GM21367 (cell line): ENCODE results near the gene RCC1.
A peak's percentile ranks its signal among the peaks of the same experiment; 100 is the strongest.
"Not testable (repeated sequence)": the region's sequence is repeated elsewhere in the genome, so short reads cannot be mapped to it uniquely, and the experiment has no call there.

Experiments used
- ATAC-seq: cut with Tn5 transposase; IDR thresholded peaks from one replicate; pipeline ENCODE4 v1.9.1; 2021; ENCODE audit not compliant: unreplicated experiment

Gene RCC1

GRCh38 chr1:28581531-28582247 is 75.8 kb downstream of the RCC1 start:
- peak; percentile 78 for ATAC-seq

- no peak for ATAC-seq
These were observed 76.4 kb downstream of the RCC1 start for GRCh38 chr1:28582248-28582615.

DNA sequence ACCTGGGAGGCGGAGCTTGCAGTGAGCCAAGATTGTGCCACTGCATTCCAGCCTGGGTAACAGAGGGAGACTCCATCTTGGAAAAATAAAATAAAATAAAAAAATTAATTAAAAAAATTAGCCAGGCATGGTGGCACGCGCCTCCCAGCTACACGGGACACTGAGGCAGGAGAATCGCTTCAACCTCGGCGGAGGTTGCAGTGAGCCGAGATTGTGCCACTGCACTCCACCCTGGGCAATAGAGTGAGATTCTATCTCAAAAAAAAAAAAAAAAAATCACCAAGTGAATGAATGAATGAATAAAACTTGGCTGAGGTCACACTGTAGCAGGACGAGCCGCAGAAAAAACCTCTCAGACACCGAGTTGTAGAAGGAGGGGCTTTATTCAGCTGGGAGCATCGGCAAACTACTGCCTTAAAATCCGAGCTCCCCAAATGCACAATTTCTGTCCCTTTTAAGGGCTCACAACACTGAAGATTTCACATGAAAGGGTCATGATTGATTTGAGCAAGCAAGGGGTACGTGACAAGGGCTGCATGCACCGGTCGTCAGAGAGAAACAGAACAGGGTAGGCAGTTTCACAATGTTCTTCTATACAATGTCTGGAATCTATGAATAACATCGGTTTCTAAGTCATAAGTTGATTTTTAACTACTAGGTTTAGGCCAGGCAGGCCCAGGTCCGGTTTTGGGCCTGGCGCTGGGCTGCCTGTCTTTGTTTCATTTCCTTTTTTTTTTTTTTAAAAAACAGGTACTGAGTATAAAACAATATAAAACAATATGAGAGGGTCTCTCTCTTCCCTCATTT is 80.9 kb downstream of the RCC1 start:
- not testable (repeated sequence) for ATAC-seq
